ENCODE results near the gene ADARB2.

ADARB2 gene

DNA sequence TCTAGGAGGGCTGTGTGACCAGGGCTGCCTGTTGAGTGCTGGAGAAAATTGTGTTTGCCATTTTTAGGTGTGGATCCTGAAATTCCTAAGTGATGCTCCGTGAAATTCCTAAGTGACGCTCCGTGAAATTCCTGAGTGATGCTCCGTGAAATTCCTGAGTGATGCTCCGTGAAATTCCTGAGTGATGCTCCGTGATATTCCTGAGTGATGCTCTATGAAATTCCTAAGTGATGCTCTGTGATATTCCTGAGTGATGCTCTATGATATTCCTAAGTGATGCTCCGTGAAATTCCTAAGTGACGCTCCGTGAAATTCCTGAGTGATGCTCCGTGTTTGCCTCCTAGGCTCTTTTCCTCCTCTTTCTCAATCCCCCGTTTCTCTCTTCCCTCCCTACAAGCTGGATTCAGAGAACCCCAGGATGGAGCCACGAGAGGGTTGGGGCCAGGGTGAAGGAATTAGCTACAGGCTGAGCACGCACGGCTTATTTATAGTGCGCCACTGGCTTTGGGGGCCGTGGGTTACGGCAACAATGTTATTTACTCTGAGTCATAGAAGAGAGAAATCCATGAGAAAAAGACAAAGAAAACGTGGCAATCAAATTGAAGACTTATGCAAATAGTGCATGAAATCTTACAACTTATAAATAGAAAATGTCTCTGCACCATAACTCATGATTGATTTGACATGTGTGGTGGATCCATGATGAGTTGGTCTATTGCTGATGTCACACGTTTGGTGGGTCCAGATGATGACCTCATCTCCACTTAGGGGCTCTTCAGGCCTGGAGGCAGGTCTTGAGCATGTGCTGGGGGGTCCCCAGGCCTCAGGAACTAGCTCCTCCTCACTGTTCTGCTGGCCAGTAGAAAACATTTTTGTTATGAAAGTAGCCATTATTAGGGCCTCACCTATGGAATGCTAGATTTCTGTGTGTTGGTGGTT is 456.6 kb downstream of the ADARB2 start:
- H3K4me3 ChIP-seq (ENCODE audit: low read depth, low read length): no peak overlapping the region

DNA sequence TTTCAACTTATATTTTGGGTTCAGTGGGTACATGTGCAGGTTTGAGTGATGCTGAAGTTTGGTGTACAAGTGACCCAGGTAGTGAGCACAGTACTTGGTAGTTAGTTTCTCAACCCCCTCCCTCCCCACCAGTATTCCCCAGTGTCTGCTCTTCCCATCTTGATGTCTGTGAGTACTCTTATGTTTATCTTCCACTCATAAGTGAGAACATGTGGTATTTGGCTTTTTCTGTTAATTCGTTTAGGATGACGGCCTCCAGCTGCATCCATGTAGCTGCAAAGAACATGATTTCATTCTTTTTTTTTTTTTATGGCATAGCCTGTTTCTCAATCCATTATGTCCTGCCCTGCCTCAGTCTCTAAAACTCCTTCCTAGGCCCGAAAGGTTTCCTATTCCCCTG is 459.0 kb downstream of the ADARB2 start:
- no peak overlapping the region for H3K4me3 ChIP-seq (ENCODE audit: low read depth, low read length)

DNA sequence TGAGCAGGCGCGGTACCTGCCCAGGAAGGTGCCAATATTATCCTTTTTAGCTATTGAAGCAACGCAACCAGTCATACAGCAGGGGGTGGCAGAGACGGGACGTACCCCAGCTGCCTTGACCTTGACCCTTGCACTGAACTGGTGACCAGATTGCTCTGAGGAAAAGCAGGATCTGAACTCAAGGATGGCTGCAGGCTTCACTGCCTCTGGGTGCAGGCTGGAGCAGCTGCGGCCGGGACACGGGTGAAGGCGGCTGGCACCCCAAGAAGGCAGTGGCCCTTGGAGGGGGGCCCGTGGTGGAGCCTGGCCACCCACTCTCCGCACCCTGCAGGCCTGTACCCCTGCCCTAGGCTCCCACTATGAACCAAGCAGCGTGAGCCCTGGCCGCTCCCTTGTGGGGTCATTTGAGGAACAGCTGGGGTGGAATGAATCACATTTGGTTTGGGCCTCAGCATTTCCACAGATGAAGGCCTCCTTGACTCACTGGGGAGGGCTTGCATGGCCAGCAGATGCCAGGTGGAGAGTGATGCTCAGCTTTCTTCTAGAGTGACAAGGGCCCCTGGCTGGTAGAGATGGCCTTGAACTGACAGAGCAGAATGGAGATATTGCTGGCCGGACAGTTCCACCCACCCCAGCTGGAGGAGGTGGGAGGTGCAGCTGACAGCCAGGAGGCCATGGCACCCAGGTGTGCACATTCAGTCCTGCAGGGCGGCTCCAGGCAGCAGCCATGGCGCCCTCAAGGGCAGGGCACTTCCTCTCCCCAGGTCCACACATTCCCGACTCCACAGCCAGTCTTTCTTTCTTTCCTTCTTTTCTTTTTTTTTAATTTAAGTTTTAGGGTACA is 462.4 kb downstream of the ADARB2 start:
- H3K4me3 ChIP-seq (ENCODE audit: low read depth, low read length): no peak overlapping the region

DNA sequence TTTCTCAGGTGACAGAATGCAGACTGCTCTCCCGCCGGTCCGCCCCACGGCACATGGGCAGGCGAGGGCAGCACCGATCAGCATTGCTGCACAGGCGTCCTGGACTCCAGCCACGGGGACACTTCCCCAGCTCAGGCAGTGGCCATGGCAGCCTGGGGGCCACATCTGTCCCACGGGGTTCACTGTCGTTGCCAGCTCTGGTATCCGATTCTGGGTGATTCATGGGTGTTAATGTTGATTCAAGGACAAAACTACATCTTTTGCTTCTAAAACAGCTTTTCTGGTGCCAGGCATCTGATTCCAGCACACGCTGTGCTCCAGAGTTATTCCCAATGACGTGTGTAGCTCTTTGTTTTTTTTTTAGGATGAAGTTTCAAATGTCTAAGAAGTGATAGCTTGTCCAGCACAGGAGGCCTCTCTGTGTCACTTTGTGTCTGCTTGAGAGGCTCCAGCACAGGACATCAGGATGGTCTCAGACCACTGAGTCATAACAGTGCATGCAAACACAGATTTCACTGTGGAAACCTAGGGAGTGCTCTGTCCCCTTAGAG is 463.1 kb downstream of the ADARB2 start:
- no peak overlapping the region for H3K4me3 ChIP-seq (ENCODE audit: low read depth, low read length)

DNA sequence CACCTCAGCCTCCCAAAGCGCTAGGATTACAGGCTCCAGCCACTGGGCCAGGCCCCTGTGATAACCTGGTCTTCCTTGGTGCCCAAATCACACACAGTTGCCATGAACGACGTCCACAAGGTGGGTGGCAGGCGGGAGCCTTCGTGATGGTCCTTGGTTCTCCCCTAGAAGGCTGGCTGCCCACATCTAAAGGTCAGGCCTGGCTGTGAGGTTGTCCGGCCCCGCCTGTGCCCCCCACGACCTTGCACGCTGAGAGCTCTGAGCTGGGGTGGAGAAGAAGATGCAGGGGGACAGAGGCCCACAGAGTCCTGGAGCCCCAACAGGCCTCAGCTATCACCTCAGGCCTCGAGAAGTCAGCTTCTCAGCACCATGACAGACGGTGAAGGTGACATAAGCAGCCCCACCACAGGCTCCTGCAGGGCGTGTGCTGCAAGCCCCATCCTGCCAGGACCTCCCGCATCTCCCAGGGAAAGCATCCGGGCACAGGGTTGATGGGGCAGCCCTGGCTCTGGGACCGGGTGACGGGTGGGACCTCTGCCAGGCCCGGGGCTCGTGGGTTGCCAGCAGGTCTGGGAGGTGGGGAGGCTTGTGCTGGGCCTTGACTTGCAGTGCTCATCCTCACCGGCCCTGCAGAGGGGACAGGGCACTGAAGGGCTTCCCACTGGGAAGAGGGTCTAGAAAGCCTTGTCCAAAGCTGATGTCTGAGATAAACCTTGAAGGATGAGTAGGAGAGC is 463.8 kb downstream of the ADARB2 start:
- no peak overlapping the region for H3K4me3 ChIP-seq (ENCODE audit: low read depth, low read length)

DNA sequence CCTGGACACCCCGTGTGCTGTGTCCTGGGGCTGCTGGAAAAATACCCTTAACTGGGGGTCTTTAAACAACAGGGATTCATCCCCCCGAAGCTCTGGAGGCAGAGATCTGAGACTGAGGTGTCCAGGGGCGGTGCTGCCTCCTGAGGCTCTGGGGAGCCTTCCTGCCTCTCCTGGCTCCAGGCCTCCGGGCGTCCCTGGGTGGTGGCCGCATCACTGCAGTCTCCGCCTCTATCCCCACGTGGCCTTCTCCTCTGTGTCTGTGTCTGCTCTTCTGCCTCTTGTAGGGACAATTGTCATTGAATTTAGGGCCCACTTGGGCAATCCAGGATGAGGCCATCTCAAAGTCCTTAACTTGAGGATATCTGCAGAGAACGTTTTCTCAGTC is 464.6 kb downstream of the ADARB2 start:
- no peak overlapping the region for H3K4me3 ChIP-seq (ENCODE audit: low read depth, low read length)

DNA sequence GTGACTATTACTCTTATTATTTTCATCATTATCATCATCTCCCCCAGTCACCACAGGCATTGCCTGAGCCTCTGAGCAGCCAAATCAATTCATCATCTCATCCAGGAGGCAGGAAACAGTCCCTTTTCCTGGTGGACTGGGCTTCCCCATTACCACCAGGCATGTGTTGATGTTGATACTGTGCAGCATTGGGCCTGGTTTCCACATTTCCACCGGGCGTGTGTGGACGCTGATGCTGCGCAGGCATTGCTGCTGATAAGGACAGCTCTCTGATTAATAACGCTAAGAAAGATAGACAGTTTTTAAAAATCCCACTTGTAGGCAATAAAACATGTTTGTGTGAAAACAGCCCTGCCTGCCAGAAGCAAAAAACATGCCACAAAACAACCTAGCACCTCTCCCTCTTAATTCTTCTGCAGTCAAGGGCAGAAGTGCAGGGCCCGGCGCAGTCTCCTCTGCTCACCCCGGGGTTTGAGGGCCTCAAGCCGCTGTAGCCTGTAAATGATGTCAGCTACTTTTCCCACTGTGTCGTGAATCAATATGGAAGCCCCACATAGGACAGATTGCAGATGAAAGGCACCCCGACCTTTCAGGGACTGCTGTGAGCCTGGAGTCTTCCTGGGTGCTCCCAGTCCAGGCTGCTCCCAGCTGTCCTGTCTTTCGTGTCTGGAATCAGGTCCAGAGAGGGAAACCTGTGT is 465.1 kb downstream of the ADARB2 start:
- no peak overlapping the region for H3K4me3 ChIP-seq (ENCODE audit: low read depth, low read length)

DNA sequence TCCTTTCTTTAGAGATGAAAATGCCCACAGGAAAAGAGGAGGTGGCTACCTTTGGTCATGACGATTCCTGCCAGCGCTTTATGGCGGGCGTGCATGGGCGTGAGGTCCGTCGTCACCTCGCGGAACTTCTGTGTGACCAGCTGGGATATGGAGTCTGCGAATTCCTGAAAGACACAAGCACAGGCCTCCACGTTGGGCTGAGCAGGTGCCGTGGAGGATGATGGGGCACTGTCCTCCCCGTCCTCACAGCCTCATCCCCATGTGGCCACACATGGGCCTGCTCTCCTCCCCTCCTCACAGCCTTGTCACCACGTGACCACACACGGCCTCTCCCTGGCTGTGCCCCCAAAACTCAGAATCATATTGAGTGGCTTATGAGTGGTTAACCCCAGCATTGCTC is 466.4 kb downstream of the ADARB2 start:
- H3K4me3 ChIP-seq (ENCODE audit: low read depth, low read length): no peak overlapping the region

DNA sequence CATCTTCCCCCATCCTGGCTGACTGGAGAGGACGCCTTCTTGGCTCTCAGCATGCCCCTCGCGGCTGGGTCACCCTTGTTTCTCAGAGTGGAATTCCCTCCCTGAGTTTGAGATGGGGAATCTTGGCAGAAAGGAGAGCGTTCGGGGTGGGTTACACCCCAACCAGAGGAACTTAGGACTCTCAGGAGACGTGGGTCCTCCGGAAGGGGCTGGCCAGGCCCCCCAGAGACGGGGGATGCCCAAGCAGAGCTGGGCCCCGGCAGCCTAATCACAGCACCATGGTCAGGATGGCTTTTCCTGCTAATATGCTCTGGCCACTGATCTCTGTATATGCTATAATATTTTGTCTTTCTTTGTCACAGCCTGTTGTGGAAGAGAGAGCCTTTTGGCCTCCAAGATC is 466.8 kb downstream of the ADARB2 start:
- H3K4me3 ChIP-seq (ENCODE audit: low read depth, low read length): no peak overlapping the region

DNA sequence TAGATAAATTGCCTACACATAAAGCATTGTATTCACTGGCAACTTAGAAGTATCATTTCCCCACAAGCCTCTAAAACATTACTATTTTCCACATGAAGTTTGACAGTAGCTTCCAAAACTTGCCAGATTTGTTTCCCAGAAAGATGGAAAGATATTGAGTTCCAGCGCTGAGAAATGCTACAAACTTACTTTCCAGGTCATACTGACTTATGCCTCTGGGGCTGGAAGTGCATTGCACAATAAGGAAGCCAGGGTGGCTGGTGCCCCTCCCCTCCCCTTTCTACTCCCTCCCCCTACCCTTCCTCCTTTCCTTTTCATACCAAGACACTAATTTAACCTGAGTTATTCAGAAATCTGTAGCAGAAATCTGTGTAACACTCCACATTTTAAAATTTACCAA is 468.5 kb downstream of the ADARB2 start:
- no peak overlapping the region for H3K4me3 ChIP-seq (ENCODE audit: low read depth, low read length)

DNA sequence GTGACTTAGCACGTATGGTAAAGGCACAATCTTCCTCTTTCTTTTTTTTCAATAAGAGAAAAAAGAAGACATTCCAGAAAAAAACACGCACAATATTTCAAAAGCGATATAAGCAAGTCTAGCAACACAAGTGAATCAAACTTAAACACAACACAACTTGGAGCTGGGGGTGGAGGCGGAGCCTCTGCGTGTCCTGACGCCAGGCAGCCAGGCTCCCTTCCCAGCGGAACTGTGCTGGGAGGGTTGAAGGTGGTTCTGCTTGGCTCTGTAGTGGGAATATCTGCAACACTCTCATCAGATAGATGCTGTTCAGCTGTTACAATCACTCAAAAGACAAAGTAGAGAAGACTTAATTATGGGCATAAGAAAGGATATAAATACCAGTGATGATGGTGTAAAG is 469.8 kb downstream of the ADARB2 start:
- no peak overlapping the region for H3K4me3 ChIP-seq (ENCODE audit: low read depth, low read length)

DNA sequence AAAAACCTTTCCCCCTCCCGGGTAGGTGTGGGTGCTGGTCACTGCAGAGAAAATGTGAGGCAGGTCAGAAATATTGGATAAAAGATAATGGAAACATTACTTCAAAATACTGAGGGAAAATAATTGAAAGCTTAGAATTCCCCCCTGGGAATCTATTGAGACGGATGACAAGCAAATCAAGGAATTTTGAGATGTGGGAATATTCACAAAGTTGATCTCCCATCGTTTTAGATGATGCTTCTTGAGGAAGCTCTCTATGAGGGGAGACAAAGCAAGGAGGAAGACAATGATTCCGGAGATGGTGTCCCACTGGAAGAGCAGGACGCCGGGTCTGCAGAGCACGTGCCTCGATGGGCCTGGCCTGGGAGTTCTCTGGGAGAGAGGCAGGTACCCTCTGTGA is 470.2 kb downstream of the ADARB2 start:
- no peak overlapping the region for H3K4me3 ChIP-seq (ENCODE audit: low read depth, low read length)

DNA sequence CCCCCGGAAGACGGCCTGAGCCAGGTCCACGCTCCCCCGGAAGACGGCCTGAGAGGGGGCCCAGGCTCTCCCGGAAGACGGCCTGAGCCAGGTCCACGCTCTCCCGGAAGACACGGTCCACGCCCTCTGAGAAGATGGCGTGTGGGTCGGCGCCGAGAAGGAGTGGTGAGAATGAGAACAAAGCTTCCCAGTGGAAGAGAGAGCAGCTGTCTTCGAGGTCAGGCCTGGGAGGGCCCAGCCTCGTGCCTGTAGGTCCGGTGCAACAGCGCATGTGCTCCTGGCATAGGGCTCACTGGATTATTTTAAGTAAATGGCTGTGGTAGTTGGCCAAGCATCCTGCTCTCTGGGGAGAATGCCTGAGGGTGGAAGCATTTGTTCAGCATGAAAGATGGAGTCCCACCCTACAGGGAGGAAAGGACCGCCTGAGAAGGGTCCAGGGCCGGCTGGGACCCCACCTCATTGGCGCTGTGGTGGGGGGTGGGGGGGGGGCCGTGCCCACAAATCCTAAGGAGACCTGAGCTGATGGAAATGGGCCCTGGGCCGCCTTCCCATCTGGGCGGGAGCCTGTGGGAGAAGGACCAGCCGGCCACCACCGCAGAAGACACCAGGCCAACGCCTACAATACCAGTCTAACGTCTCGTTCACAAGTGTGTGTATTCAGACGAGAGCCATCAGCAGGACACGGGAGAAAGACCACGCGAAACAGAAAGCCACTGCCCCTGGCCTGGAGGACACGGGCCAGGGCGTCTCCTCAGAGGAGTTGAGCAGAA is 471.1 kb downstream of the ADARB2 start:
- no peak overlapping the region for H3K4me3 ChIP-seq (ENCODE audit: low read depth, low read length)

DNA sequence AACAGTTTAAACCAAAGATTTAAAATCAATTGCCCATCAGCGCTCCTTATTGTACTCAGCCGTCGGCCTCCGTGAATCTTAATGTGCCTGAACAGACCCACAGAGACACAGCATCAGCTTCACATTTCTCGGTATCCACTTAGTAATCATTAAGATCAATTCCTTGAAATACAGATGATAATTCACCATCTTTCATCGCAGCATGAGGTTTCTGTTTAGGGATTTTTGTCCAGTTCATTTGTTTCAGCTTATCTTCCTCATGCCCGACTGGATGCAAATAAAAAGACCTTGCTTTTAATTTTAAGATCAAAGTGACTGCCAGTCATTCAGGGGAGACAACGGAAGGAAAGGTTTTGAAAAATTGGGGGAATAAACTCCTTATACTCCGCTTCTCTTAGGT is 473.3 kb downstream of the ADARB2 start:
- no peak overlapping the region for H3K4me3 ChIP-seq (ENCODE audit: low read depth, low read length)

DNA sequence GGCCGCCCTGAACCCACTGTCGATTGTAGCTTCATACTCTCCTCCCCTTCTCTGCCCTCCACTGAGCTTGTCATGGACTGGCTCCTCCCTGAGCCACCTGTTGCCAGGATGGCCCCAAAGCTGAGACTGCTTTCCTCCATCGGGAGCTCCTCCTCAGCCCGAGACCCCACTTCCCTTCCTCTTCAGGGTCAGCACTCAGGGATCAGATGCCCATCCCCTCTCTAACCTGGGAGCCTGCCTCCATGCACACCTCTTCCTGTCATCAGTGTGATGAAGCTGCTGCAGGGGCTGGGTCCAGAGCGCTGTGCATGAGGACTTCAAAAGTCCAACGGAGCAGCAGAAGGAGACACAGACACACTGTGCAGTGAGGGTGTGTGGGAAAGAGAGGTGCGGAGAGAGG is 480.1 kb downstream of the ADARB2 start:
- H3K4me3 ChIP-seq (ENCODE audit: low read depth, low read length): no peak overlapping the region

DNA sequence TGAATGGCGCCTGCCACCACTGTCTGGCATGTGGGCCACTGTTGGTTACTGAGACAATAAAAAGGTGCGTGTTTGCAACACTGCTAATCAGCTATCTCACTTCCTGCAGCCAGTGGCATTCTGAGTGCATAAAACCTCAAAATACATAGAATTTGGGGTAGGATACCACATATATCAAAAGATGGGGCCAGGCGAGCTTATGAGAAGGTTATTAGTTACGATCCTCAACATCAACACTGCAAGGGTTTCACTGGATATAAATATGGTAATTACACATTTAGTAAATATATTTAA is 480.9 kb downstream of the ADARB2 start:
- H3K4me3 ChIP-seq (ENCODE audit: low read depth, low read length): no peak overlapping the region

DNA sequence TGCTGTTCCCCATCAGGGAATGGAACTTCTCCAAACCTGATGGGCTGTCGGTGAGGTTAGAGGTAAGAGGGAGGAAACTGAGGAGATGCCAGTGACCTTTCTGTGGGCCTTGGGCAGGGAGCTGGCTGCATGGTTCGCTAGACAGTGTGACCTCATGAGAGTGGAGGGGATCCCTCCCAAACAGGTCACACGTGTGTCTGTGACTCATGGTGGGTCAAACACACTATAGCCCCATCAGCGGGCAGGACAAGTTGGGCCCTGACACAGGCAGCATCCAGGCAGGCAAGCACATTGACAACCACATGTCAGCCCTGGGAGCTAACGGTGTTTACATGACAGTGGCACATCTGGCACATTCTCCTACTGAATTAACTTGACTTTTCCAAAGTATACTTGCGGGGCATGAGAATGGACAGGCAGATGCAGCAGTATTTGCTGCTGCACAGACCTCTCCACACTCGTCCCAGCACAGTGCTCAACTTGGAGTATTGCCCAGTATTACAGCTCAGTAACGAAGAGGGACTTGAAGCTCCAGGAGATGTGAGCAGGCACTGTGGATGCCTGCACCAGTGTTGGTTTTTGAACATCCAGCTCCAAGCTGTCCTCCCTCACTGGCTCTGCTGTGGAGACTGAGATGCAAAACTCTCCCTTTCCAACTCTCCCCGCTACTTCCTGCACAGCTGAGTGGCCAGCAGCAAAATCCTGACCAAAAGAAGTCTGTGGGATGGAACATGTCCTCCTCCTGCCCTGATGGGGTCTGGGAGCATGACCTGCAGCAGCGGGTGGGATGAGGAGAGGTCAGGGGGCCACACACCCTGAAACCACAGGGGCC is 481.5 kb downstream of the ADARB2 start:
- no peak overlapping the region for H3K4me3 ChIP-seq (ENCODE audit: low read depth, low read length)

DNA sequence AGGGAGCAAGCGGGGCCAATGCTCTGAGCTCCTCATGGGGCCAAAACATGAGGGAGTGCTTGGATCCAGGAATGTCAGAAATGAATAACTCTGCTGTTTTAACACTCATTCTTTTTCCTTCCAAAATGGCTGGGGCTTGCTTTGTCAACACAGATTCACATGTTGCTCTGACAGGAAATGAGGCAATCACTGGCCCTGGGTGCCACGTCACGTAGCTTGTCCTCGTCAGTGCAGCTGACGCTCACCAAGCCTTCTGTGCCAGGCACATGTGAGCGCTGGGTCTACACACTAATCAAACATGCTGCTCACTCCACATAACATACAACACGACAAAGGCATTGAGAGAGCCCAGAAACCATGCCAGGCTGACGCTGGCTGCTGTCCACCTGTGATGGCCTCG is 482.2 kb downstream of the ADARB2 start:
- H3K4me3 ChIP-seq (ENCODE audit: low read depth, low read length): no peak overlapping the region
